ENCODE results near the gene SSH2. TPM values are rescaled to one million over a fixed set of nuclear protein-coding genes. Genes with fewer than 3 reads are reported as not detected.
A peak's percentile ranks its signal among the peaks of the same experiment; 100 is the strongest.

The SSH2 gene
- total RNA-seq, 4 donors from 2014 or later = 140 to 241 (median 172) TPM

DNA sequence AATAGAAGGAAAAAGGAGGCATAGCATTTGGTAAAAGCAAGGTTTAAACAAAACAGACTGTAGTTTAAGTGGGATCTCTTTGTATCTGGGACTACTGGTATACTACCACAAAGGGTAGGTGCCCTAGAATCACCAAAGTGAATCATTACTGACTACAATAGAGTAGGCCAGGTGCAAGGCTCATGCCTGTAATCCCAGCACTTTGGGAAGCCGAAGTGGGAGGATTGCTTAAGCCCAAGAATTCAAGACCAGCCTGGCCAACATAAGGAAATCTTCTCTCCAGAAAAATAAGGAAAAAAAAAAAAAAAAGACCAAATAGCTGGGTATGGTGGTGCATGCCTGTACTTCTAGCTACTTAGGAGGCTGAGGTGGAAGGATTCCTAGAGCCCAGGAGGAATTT is 246.5 kb downstream of the SSH2 start:
- DNase-seq (no peak), ATAC-seq (no peak)
- peaks cover 0 to 4% of the 10 kb centered on the region in 2 donors for H3K36me3 ChIP-seq
- in situ Hi-C loops (cut with MboI; ENCODE audit: low sequenced_read_pairs in 4 of 4) (no loop called here), intact Hi-C loops (cut with DNase I; ENCODE audit: low total_unique reads) (no loop called here)
- H3K4me1 ChIP-seq = peaks cover 54 to 63% of the 10 kb centered on the region in 2 donors
- H3K27ac ChIP-seq = peak overlapping the region; percentile 97 to 100 (median 98)
- H3K9me3 ChIP-seq = no peaks in the 10 kb centered on the region
- TF ChIP-seq POLR2A (IDR thresholded peaks at IDR 0.05) = no peak
- TF ChIP-seq, protein P1, sequence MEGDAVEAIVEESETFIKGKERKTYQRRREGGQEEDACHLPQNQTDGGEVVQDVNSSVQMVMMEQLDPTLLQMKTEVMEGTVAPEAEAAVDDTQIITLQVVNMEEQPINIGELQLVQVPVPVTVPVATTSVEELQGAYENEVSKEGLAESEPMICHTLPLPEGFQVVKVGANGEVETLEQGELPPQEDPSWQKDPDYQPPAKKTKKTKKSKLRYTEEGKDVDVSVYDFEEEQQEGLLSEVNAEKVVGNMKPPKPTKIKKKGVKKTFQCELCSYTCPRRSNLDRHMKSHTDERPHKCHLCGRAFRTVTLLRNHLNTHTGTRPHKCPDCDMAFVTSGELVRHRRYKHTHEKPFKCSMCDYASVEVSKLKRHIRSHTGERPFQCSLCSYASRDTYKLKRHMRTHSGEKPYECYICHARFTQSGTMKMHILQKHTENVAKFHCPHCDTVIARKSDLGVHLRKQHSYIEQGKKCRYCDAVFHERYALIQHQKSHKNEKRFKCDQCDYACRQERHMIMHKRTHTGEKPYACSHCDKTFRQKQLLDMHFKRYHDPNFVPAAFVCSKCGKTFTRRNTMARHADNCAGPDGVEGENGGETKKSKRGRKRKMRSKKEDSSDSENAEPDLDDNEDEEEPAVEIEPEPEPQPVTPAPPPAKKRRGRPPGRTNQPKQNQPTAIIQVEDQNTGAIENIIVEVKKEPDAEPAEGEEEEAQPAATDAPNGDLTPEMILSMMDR (IDR thresholded peaks at IDR 0.05 in 4 of 5, conservative IDR thresholded peaks at IDR 0.05 in 1 of 5) = no peak
- no peak overlapping the region for H3K4me3 ChIP-seq
- no peaks in the 10 kb centered on the region for H3K27me3 ChIP-seq

DNA sequence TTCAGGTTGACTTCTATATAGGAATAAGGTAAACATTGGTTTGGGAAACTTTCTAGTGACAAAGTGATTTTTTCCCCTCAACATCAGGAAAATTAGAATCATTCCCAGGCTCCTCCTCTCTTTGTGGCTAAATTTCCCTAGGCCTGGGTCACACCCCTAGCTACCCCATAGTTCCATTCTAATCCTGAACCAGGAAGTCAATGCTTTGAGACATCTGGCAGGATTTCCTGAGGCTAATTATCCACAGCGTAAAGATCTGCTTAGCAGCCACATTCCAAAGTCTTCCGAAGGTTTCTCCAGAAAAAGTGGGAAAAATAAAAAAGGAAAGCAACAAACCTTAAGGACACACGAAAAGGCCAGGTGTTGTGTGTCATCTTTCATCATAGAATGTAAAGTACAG is 247.0 kb downstream of the SSH2 start:
- Histone ChIP-seq H3K36me3 (peaks cover 0 to 2% of the 10 kb centered on the region in 2 donors), H3K4me3 (no peak overlapping the region), H3K9me3 (no peaks in the 10 kb centered on the region), H3K27me3 (no peaks in the 10 kb centered on the region), H3K27ac (peak overlapping the region; percentile 97 to 100 (median 98)), H3K4me1 (peaks cover 54 to 63% of the 10 kb centered on the region in 2 donors)
- intact Hi-C loops (cut with DNase I; ENCODE audit: low total_unique reads) = no loop called here
- in situ Hi-C loops (cut with MboI; ENCODE audit: low sequenced_read_pairs in 4 of 4) = no loop called here
- ATAC-seq (no peak), DNase-seq (no peak)
- TF ChIP-seq, protein P1 (IDR thresholded peaks at IDR 0.05 in 4 of 5, conservative IDR thresholded peaks at IDR 0.05 in 1 of 5) = no peak
- TF ChIP-seq POLR2A (IDR thresholded peaks at IDR 0.05) = no peak

DNA sequence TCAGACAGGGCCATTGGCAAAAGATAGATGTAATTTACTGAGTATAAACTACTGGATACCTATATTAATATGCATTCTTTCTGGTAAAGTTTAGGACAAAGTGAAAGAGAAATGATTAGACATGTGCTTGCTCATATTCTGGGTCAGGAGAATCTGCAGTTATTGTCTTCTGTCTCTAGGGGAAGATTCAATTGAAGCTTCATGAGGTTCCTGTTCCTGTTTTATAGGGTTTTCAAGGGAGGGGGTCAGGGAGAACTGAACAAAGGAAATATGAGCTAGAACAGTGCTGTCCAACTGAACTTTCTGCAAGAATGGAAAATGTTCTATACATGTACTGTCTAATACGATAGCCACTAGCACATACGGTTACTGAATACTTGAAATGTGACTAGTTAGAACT is 248.0 kb downstream of the SSH2 start:
- no peak overlapping the region for H3K4me3 ChIP-seq
- H3K9me3 ChIP-seq = no peaks in the 10 kb centered on the region
- DNase-seq = no peak
- in situ Hi-C loops (cut with MboI; ENCODE audit: low sequenced_read_pairs in 4 of 4) = no loop called here
- peaks cover 0 to 2% of the 10 kb centered on the region in 2 donors for H3K36me3 ChIP-seq
- no peak for ATAC-seq
- peaks cover 54 to 62% of the 10 kb centered on the region in 2 donors for H3K4me1 ChIP-seq
- TF ChIP-seq, protein P1 (IDR thresholded peaks at IDR 0.05 in 4 of 5, conservative IDR thresholded peaks at IDR 0.05 in 1 of 5) = no peak
- TF ChIP-seq POLR2A (IDR thresholded peaks at IDR 0.05) = no peak
- intact Hi-C loops (cut with DNase I; ENCODE audit: low total_unique reads) = no loop called here
- H3K27me3 ChIP-seq = no peaks in the 10 kb centered on the region
- H3K27ac ChIP-seq = peak overlapping the region; percentile 97 to 100 (median 98)

DNA sequence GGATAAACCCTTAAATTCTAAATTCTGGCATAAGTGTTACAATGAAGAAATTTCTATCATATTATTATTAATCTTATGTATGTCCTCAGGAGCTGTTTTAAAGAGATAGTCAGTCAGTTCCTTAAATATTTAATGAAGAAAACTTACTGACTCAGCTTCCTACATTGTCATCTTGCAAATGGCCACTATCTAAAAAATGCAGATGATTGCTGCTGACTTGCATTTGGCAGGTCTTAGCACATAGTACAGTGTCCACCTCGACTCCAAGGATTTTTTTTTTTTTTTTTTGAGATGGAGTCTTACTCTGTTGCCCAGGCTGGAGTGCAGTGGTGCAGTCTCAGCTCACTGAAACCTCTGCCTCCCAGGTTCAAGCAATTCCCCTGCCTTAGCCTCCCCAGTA is 252.2 kb downstream of the SSH2 start:
- in situ Hi-C loops (cut with MboI; ENCODE audit: low sequenced_read_pairs in 4 of 4) = no loop called here
- intact Hi-C loops (cut with DNase I; ENCODE audit: low total_unique reads) = loop anchor here (2.0 to 5.0 kb wide), 4 partner anchors 35 to 84 kb away; partner anchors contain the start of gene CORO6
- H3K36me3 ChIP-seq = no peaks in the 10 kb centered on the region
- peak in 1 of 2 donors; percentile 8 for ATAC-seq
- DNase-seq = no peak
- no peaks in the 10 kb centered on the region for H3K27me3 ChIP-seq
- H3K9me3 ChIP-seq = no peaks in the 10 kb centered on the region
- peaks cover 59 to 65% of the 10 kb centered on the region in 2 donors for H3K4me1 ChIP-seq
- H3K27ac ChIP-seq = peak overlapping the region; percentile 97 to 100 (median 98)
- no peak for TF ChIP-seq POLR2A (IDR thresholded peaks at IDR 0.05)
- TF ChIP-seq, protein P1 (IDR thresholded peaks at IDR 0.05 in 4 of 5, conservative IDR thresholded peaks at IDR 0.05 in 1 of 5) = no peak
- H3K4me3 ChIP-seq = peak overlapping the region in 2 of 4 donors; percentile 13 to 14
